Hepatocyte (in vitro differentiated cells): ENCODE data around the gene TMEM145. TPM values are rescaled to one million over a fixed set of nuclear protein-coding genes. Genes with fewer than 3 reads are reported as not detected.

Source experiments
- DNase-seq: peaks from one replicate; pipeline ENCODE4 v3.0.0-alpha.2; 2016; ENCODE audit warnings: low spot score
- H2AFZ ChIP-seq: fragments of 200-600 bp; sonication (generic); 2 replicates; pipeline ENCODE4 v1.6.0; 2016; ENCODE audit warnings: antibody characterized with exemption, mild to moderate bottlenecking
- H3K27ac ChIP-seq: fragments of 200-600 bp; sonication (generic); 2 replicates; pipeline ENCODE4 v1.5.1; 2016; ENCODE audit warnings: mild to moderate bottlenecking
- H3K27me3 ChIP-seq: fragments of 200-600 bp; sonication (generic); 2 replicates; pipeline ENCODE4 v1.6.1; 2016
- H3K36me3 ChIP-seq: fragments of 200-600 bp; sonication (generic); replicated peaks from 2 replicates; pipeline ENCODE4 v1.5.1; 2016; ENCODE audit warnings: low read depth; ENCODE audit not compliant: insufficient read depth
- H3K4me1 ChIP-seq: fragments of 200-600 bp; sonication (generic); 2 replicates; pipeline ENCODE4 v1.5.1; 2016; ENCODE audit warnings: mild to moderate bottlenecking, moderate library complexity; ENCODE audit not compliant: insufficient read depth
- H3K4me2 ChIP-seq: fragments of 200-600 bp; sonication (generic); 2 replicates; pipeline ENCODE4 v1.6.0; 2016
- H3K4me3 ChIP-seq: fragments of 200-600 bp; sonication (generic); 2 replicates; pipeline ENCODE4 v1.5.1; 2016; ENCODE audit warnings: mild to moderate bottlenecking
- H3K79me2 ChIP-seq: fragments of 200-600 bp; sonication (generic); 2 replicates; pipeline ENCODE4 v1.6.0; 2017; ENCODE audit warnings: mild to moderate bottlenecking
- H3K9me2 ChIP-seq: fragments of 200-600 bp; sonication (generic); replicated peaks from 2 replicates; pipeline ENCODE4 v1.6.0; 2017; ENCODE audit warnings: mild to moderate bottlenecking; ENCODE audit not compliant: insufficient read depth
- H3K9me3 ChIP-seq: fragments of 200-600 bp; sonication (generic); 2 replicates; pipeline ENCODE4 v1.5.1; 2016; ENCODE audit warnings: low read depth, mild to moderate bottlenecking
- H4K20me1 ChIP-seq: fragments of 200-600 bp; sonication (generic); 2 replicates; pipeline ENCODE4 v1.6.0; 2016; ENCODE audit warnings: mild to moderate bottlenecking; ENCODE audit not compliant: insufficient read depth, poor library complexity, severe bottlenecking
- EZH2 ChIP-seq: fragments of 200-600 bp; sonication (generic); IDR thresholded peaks from 2 replicates; pipeline ENCODE4 v1.6.1; 2016; ENCODE audit warnings: antibody characterized with exemption, mild to moderate bottlenecking, borderline replicate concordance
- EZH2phosphoT487 ChIP-seq: fragments of 200-600 bp; sonication (generic); IDR thresholded peaks from one replicate; pipeline ENCODE4 v1.6.1; 2018; ENCODE audit warnings: antibody characterized with exemption, mild to moderate bottlenecking, low read depth, moderate library complexity; ENCODE audit not compliant: unreplicated experiment, severe bottlenecking
- WGBS: methylation state at CpG from one replicate; pipeline ENCODE4 v1.1.6; 2016; ENCODE audit warnings: low lambda C conversion rate; ENCODE audit errors: missing lambda C conversion rate; 5-methylcytosine and 5-hydroxymethylcytosine counted together
- polyA plus RNA-seq: library from polyadenylated mRNA; unstranded; fragments of >200 nt; fragmentation: Nextera tagmentation; extraction: Ambion mirVana; gene quantifications from 2 replicates; pipeline ENCODE4 v1.2.1, GENCODE V29; 2016
- total RNA-seq: library from RNA; depleted of rRNA; stranded (reverse); fragments of >200 nt; gene quantifications from 2 replicates; pipeline ENCODE4 v1.2.3, GENCODE V29; 2014
- TF ChIP-seq, protein P1 (sequence below): fragments of 200-600 bp; sonication (generic); IDR thresholded peaks from 2 replicates; pipeline ENCODE4 v1.5.1; 2016; ENCODE audit warnings: antibody characterized with exemption, mild to moderate bottlenecking; ENCODE audit not compliant: poor library complexity

Gene TMEM145
- total and polyA plus RNA-seq, 2 experiments from 2014 or later = 0.40 TPM; not detected in 1

DNA sequence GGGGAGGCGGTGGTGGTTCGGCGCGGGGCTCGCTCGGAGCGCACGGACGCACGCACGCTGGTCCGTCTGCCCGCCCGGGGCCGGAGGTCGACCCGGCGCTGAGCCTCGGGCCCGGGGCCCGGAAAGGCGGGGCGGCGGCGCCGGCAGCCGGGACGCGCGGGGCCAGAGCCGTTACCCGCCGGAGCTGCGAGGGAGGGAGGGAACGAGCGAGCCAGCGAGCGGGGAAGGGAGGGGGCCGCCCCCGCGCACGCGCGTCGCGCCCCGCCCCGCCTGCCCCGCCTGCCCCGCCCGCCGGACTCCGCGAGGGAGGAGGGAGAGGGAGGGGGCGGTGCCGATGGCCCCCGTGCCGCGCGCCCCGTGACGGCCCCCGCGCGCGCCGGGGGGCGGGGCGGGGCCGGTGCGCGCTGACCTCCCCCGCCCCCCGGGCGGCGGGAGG lies 29.0 kb upstream of the TMEM145 start:
- WGBS = no CpG with 5 or more reads among the region's 76 CpGs
- Histone ChIP-seq H4K20me1 (peaks cover 39% of the 10 kb centered on the region), H3K36me3 (no peaks in the 10 kb centered on the region), H3K27me3 (no peaks in the 10 kb centered on the region), H3K9me2 (no peaks in the 10 kb centered on the region), H3K4me2 (no peak overlapping the region), H3K4me3 (peak overlapping the region; percentile 52), H3K4me1 (peaks cover 44% of the 10 kb centered on the region), H3K27ac (peak overlapping the region; percentile 97), H3K9me3 (no peaks in the 10 kb centered on the region), H2AFZ (no peak overlapping the region), H3K79me2 (peaks cover 49% of the 10 kb centered on the region)
- DNase-seq = peak; percentile 94
- TF ChIP-seq EZH2phosphoT487 = no peak
- TF ChIP-seq, protein P1, sequence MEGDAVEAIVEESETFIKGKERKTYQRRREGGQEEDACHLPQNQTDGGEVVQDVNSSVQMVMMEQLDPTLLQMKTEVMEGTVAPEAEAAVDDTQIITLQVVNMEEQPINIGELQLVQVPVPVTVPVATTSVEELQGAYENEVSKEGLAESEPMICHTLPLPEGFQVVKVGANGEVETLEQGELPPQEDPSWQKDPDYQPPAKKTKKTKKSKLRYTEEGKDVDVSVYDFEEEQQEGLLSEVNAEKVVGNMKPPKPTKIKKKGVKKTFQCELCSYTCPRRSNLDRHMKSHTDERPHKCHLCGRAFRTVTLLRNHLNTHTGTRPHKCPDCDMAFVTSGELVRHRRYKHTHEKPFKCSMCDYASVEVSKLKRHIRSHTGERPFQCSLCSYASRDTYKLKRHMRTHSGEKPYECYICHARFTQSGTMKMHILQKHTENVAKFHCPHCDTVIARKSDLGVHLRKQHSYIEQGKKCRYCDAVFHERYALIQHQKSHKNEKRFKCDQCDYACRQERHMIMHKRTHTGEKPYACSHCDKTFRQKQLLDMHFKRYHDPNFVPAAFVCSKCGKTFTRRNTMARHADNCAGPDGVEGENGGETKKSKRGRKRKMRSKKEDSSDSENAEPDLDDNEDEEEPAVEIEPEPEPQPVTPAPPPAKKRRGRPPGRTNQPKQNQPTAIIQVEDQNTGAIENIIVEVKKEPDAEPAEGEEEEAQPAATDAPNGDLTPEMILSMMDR = no peak
- TF ChIP-seq EZH2 = no peak

DNA sequence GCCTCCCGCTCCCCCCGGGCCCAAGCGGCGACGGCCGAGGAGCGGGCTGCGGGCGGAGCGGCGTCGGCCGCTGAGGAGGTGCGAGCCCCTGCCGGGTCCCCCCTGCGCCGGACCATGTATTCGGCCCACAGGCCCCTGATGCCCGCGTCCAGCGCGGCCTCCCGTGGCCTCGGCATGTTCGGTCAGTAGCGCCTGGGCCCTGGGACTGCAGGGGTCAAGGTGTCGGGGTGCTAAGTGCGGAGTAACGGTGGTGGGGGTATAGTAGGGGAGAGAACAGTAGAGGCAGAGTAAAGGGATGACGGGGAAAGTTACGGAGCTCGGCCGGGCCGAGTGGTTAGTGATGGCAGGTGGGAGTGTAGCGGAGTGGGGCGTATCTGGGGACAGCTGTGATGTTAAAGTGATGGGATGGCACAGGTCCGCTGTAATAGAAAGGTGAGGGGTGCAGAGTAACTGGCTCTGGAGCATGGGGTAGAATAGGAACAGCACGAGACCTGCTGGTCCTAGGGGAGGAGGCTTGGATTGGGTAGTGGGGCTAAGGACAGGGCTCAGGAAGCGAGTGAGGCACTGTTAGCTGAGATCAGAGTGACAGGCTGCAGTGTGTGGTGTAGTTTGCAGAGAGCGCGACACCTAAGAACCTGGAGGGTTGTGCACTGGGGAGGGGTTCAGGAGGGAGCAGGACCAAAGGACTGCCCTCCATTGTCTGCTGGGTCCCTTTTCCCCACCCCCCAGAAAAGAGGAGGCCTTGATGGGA lies 28.3 kb upstream of the TMEM145 start:
- WGBS = 4% methylated on average over 26 of the region's 41 CpGs

DNA sequence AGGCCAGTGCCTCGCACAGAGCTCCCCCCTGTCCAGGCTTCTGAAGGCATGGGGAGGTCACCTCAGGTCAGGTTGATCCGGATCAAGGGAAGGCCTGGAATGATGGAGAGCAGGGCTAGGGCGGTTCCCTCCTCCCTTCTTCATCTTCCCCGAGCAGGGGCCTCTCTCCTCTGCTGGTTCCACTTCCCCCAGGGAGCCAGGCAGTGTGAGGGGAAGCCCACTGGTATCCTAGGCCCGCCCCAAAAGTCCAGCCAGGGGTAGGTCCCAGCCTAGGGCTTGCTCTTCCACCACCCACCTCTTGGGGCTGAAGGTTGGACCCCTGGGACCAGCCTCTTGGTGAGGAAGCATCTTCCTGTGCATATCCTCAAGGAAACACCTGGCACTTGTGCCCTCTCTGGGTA lies 27.6 kb upstream of the TMEM145 start:
- Histone ChIP-seq H3K9me3 (no peaks in the 10 kb centered on the region), H3K79me2 (peaks cover 45% of the 10 kb centered on the region), H3K27me3 (no peaks in the 10 kb centered on the region), H3K4me2 (peak overlapping the region; percentile 92), H3K27ac (peak overlapping the region; percentile 79), H3K4me1 (peaks cover 38% of the 10 kb centered on the region), H4K20me1 (peaks cover 39% of the 10 kb centered on the region), H3K4me3 (no peak overlapping the region), H3K9me2 (no peaks in the 10 kb centered on the region), H2AFZ (no peak overlapping the region), H3K36me3 (no peaks in the 10 kb centered on the region)
- TF ChIP-seq EZH2 (no peak), EZH2phosphoT487 (no peak)
- TF ChIP-seq, protein P1 = no peak
- 53% methylated on average over 4 of the region's 5 CpGs for WGBS
- peak; percentile 8 for DNase-seq

More for the DNA sequence above, 28.3 kb upstream of the TMEM145 start:
- H4K20me1 ChIP-seq = peaks cover 39% of the 10 kb centered on the region
- peaks cover 38% of the 10 kb centered on the region for H3K4me1 ChIP-seq
- H3K27me3 ChIP-seq = no peaks in the 10 kb centered on the region
- no peaks in the 10 kb centered on the region for H3K9me3 ChIP-seq
- DNase-seq = peak; percentile 30
- peaks cover 48% of the 10 kb centered on the region for H3K79me2 ChIP-seq
- H3K36me3 ChIP-seq = no peaks in the 10 kb centered on the region
- peak overlapping the region; percentile 79 for H3K27ac ChIP-seq
- peak overlapping the region; percentile 94 for H3K4me3 ChIP-seq
- TF ChIP-seq EZH2phosphoT487 (no peak), EZH2 (no peak)
- TF ChIP-seq, protein P1 = no peak
- peak overlapping the region; percentile 92 for H3K4me2 ChIP-seq
- H3K9me2 ChIP-seq = no peaks in the 10 kb centered on the region
- H2AFZ ChIP-seq = no peak overlapping the region
